H1 (cell line): ENCODE measurements around the gene GLT8D1. TPM values are rescaled to one million over a fixed set of nuclear protein-coding genes. Genes with fewer than 3 reads are reported as not detected.
A peak's percentile ranks its signal among the peaks of the same experiment; 100 is the strongest.

ENCODE experiments used
- CTCF ChIA-PET: fragments of 300-600 bp; sonication (Branson Sonifier 250); formaldehyde crosslinking; loops from one replicate; lab custom pipeline; 2021; ENCODE audit not compliant: partially characterized antibody; lab: Charles Lee
- POLR2A ChIA-PET: fragments of 300-600 bp; sonication (Branson Sonifier 250); formaldehyde crosslinking; loops from one replicate; lab custom pipeline; 2021; ENCODE audit warnings: inconsistent platforms; ENCODE audit not compliant: partially characterized antibody; lab: Charles Lee
- DNase-seq, 2 experiments: peaks; one replicate each; pipeline versions ENCODE4 v3.0.0 to v3.0.0-alpha.2; 2010 to 2022; ENCODE audit warnings: low spot score in 2 of 2, low read depth in 1 of 2, mixed read lengths in 1 of 2
- FAIRE-seq: peaks from 2 replicates; lab custom pipeline; 2011; peaks lifted over from hg19 to GRCh38; lab: Jason Lieb, UNC
- H2AFZ ChIP-seq: 2 replicates; pipeline ENCODE4 v1.8.1; 2012; ENCODE audit warnings: low read length, inconsistent platforms
- H2AK5ac ChIP-seq: 2 replicates; pipeline ENCODE4 v1.6.1; 2013; ENCODE audit warnings: low read depth, low read length
- H2BK120ac ChIP-seq: replicated peaks from 2 replicates; pipeline ENCODE3; 2013; ENCODE audit warnings: low read depth, low read length, inconsistent platforms
- H2BK12ac ChIP-seq: 2 replicates; pipeline ENCODE4 v1.6.1; 2013; ENCODE audit warnings: low read depth, low read length
- H2BK15ac ChIP-seq: 2 replicates; pipeline ENCODE4 v1.6.1; 2013; ENCODE audit warnings: low read length
- H2BK20ac ChIP-seq: 2 replicates; pipeline ENCODE4 v1.6.1; 2013; ENCODE audit warnings: low read length
- H2BK5ac ChIP-seq: 2 replicates; pipeline ENCODE4 v1.6.1; 2013; ENCODE audit warnings: low read depth, low read length
- H3K14ac ChIP-seq: 2 replicates; pipeline ENCODE4 v1.6.1; 2013; ENCODE audit warnings: inconsistent platforms; ENCODE audit not compliant: insufficient read length
- H3K18ac ChIP-seq: 2 replicates; pipeline ENCODE4 v1.6.1; 2013; ENCODE audit warnings: low read length; ENCODE audit errors: extremely low read depth
- H3K23ac ChIP-seq: 2 replicates; pipeline ENCODE4 v1.6.1; 2013; ENCODE audit warnings: inconsistent platforms; ENCODE audit not compliant: insufficient read length
- H3K23me2 ChIP-seq: 2 replicates; pipeline ENCODE4 v1.6.1; 2013; ENCODE audit warnings: low read depth, low read length
- H3K27ac ChIP-seq: 2 replicates; pipeline ENCODE4 v1.6.1; 2011; ENCODE audit warnings: low read depth, low read length, inconsistent platforms
- H3K27me3 ChIP-seq, 4 experiments: replicated peaks in 1 of 4; 1 replicate in 1 of 4; 2 replicates in 3 of 4; pipeline versions ENCODE4 v1.6.1 to v1.8.1; 2011 to 2013; ENCODE audit warnings: low read length in 3 of 4, mild to moderate bottlenecking in 3 of 4, inconsistent platforms in 2 of 4, mixed read lengths in 2 of 4, moderate library complexity in 1 of 4; ENCODE audit not compliant: control insufficient read depth in 3 of 4, insufficient read depth in 3 of 4; ENCODE audit errors: extremely low read depth in 1 of 4
- H3K36me3 ChIP-seq, 4 experiments: 2 replicates each; pipeline versions ENCODE4 v1.6.1 to v1.8.1; 2011 to 2013; ENCODE audit warnings: mild to moderate bottlenecking in 4 of 4, low read length in 3 of 4, moderate library complexity in 2 of 4, control low read depth in 1 of 4, inconsistent platforms in 1 of 4; ENCODE audit not compliant: insufficient read depth in 4 of 4, control insufficient read depth in 2 of 4
- H3K4ac ChIP-seq: replicated peaks from 2 replicates; pipeline ENCODE3; 2013; ENCODE audit warnings: low read length, low read depth, mixed read lengths, inconsistent platforms; ENCODE audit not compliant: insufficient read length
- H3K4me1 ChIP-seq, 4 experiments: replicated peaks in 1 of 4; 1 replicate in 1 of 4; 2 replicates in 3 of 4; pipeline versions ENCODE4 v1.6.1 to v1.8.1; 2011 to 2013; ENCODE audit warnings: low read length in 3 of 4, inconsistent platforms in 2 of 4, mixed read lengths in 1 of 4; ENCODE audit not compliant: insufficient read depth in 4 of 4, control insufficient read depth in 3 of 4
- H3K4me2 ChIP-seq, 2 experiments: 2 replicates each; pipeline versions ENCODE4 v1.6.1 to v1.8.1; 2011 to 2013; ENCODE audit warnings: low read depth in 2 of 2, low read length in 2 of 2, control low read depth in 1 of 2, inconsistent platforms in 1 of 2, mild to moderate bottlenecking in 1 of 2; ENCODE audit not compliant: insufficient read depth in 1 of 2
- H3K4me3 ChIP-seq, 4 experiments: fragments of 200-600, 300-600 bp in 1 of 4; sonication (generic), shearing (Covaris generic), sonication (Bioruptor Twin) in 1 of 4; 2 replicates each; pipeline versions ENCODE4 v1.5.1 to v1.8.1; 2011 to 2016; ENCODE audit warnings: low read length in 4 of 4, low read depth in 3 of 4, control low read depth in 2 of 4, inconsistent platforms in 2 of 4, mild to moderate bottlenecking in 2 of 4, mixed read lengths in 1 of 4, moderate library complexity in 1 of 4; ENCODE audit not compliant: insufficient read depth in 2 of 4; ENCODE audit errors: extremely low read depth in 1 of 4
- H3K56ac ChIP-seq: replicated peaks from 2 replicates; pipeline ENCODE3; 2013; ENCODE audit warnings: low read depth, mild to moderate bottlenecking, mixed read lengths, low read length, inconsistent platforms; ENCODE audit not compliant: insufficient read length
- H3K79me1 ChIP-seq: 2 replicates; pipeline ENCODE4 v1.6.1; 2013; ENCODE audit warnings: low read depth, low read length, control low read depth
- H3K79me2 ChIP-seq, 2 experiments: 2 replicates each; pipeline versions ENCODE4 v1.6.1 to v1.8.1; 2012 to 2013; ENCODE audit warnings: low read length in 2 of 2, mild to moderate bottlenecking in 2 of 2, inconsistent platforms in 1 of 2; ENCODE audit not compliant: insufficient read depth in 2 of 2, control insufficient read depth in 1 of 2
- H3K9ac ChIP-seq, 4 experiments: replicated peaks in 1 of 4; 1 replicate in 1 of 4; 2 replicates in 3 of 4; pipeline versions ENCODE4 v1.6.1 to v1.8.1; 2011 to 2013; ENCODE audit warnings: low read depth in 3 of 4, low read length in 3 of 4, control low read depth in 2 of 4, mild to moderate bottlenecking in 2 of 4, moderate library complexity in 2 of 4, inconsistent platforms in 1 of 4; ENCODE audit errors: extremely low read depth in 1 of 4
- H3K9me3 ChIP-seq, 2 experiments: 2 replicates each; pipeline versions ENCODE4 v1.6.1 to v1.8.1; 2012 to 2013; ENCODE audit warnings: mild to moderate bottlenecking in 2 of 2, moderate library complexity in 2 of 2, control low read depth in 1 of 2, inconsistent platforms in 1 of 2, low read depth in 1 of 2, low read length in 1 of 2, mixed read lengths in 1 of 2; ENCODE audit not compliant: insufficient read depth in 2 of 2
- H4K20me1 ChIP-seq, 2 experiments: replicated peaks in 1 of 2; 2 replicates each; pipeline versions ENCODE3 to v1.8.1; 2011 to 2013; ENCODE audit warnings: inconsistent platforms in 2 of 2, low read length in 2 of 2, mild to moderate bottlenecking in 1 of 2; ENCODE audit not compliant: insufficient read depth in 2 of 2, control insufficient read depth in 1 of 2
- H4K5ac ChIP-seq: 2 replicates; pipeline ENCODE4 v1.6.1; 2013; ENCODE audit warnings: low read length, low read depth, mixed read lengths, inconsistent platforms; ENCODE audit not compliant: insufficient read length
- H4K8ac ChIP-seq: 2 replicates; pipeline ENCODE4 v1.8.0; 2013; ENCODE audit warnings: mild to moderate bottlenecking, moderate library complexity, low read length, inconsistent platforms; ENCODE audit not compliant: insufficient read depth; ENCODE audit errors: extremely low read depth
- H4K91ac ChIP-seq: replicated peaks from 2 replicates; pipeline ENCODE3; 2013; ENCODE audit warnings: low read length, mixed read lengths, inconsistent platforms; ENCODE audit not compliant: insufficient read length
- CBX5 ChIP-seq: fragments of 300-800, 300-1000 bp; sonication (generic); IDR thresholded peaks from 2 replicates; pipeline ENCODE4 v1.7.1; 2016; ENCODE audit warnings: antibody characterized with exemption, low read length, low read depth
- CTBP2 ChIP-seq: IDR thresholded peaks from 2 replicates; pipeline ENCODE4 v1.7.0; 2011; ENCODE audit warnings: borderline replicate concordance, mild to moderate bottlenecking, moderate library complexity, mixed read lengths, low read length; ENCODE audit not compliant: insufficient read depth, insufficient read length
- EGR1 ChIP-seq: IDR thresholded peaks from 2 replicates; pipeline ENCODE4 v1.6.1; 2011; ENCODE audit warnings: low read depth, low read length, borderline replicate concordance
- JUND ChIP-seq: IDR thresholded peaks from 2 replicates; pipeline ENCODE4 v1.6.1; 2011; ENCODE audit warnings: mild to moderate bottlenecking, improper control_type of control experiment, low read length
- MAX ChIP-seq: IDR thresholded peaks from 2 replicates; pipeline ENCODE4 v1.6.1; 2012; ENCODE audit warnings: inconsistent platforms
- NANOG ChIP-seq: IDR thresholded peaks from 2 replicates; pipeline ENCODE4 v1.6.1; 2011; ENCODE audit warnings: low read length, low read depth, mild to moderate bottlenecking, inconsistent platforms; ENCODE audit not compliant: insufficient read depth, poor library complexity, severe bottlenecking
- SAP30 ChIP-seq: fragments of 300-600 bp; sonication (generic); IDR thresholded peaks from 2 replicates; pipeline ENCODE4 v1.7.1; 2012; ENCODE audit warnings: low read length, moderate library complexity, mild to moderate bottlenecking, inconsistent platforms; ENCODE audit not compliant: insufficient read depth, insufficient replicate concordance
- SIN3A ChIP-seq, 2 experiments: IDR thresholded peaks in 1 of 2; conservative IDR thresholded peaks in 1 of 2; 2 replicates each; pipeline ENCODE4 v1.6.1; 2011 to 2012; ENCODE audit warnings: low read length in 2 of 2, improper control_type of control experiment in 1 of 2, low read depth in 1 of 2, mild to moderate bottlenecking in 1 of 2
- TCF12 ChIP-seq: IDR thresholded peaks from 2 replicates; pipeline ENCODE4 v1.6.1; 2011; ENCODE audit warnings: low read depth, mild to moderate bottlenecking, low read length
- YY1 ChIP-seq: IDR thresholded peaks from 2 replicates; pipeline ENCODE4 v1.6.1; 2011; ENCODE audit warnings: low read depth, mild to moderate bottlenecking, low read length
- WGBS, 2 experiments: shearing (Covaris generic) in 1 of 2; methylation state at CpG; one replicate each; pipeline versions ENCODE4 v1.1.6 to v1.1.7; 2013 to 2015; ENCODE audit warnings: low lambda C conversion rate in 2 of 2, mixed read lengths in 2 of 2, inconsistent platforms in 1 of 2, low coverage in 1 of 2, missing lambda C conversion rate in 1 of 2; ENCODE audit not compliant: insufficient replicate concordance in 2 of 2, insufficient coverage in 1 of 2, insufficient read length in 1 of 2; ENCODE audit errors: extremely low coverage in 1 of 2, missing lambda C conversion rate in 1 of 2; 5-methylcytosine and 5-hydroxymethylcytosine counted together
- polyA plus RNA-seq, 7 experiments: library from polyadenylated mRNA; depleted of rRNA in 3 of 7; stranded (reverse) in 5 of 7; unstranded in 2 of 7; fragments of >200 nt in 5 of 7; fragments of 200-250 nt in 2 of 7; gene quantifications; 1 replicate in 5 of 7; 2 replicates in 1 of 7; 4 replicates in 1 of 7; pipeline versions ENCODE4 v1.2.1 to v1.2.3, GENCODE V29; 2011 to 2013; ENCODE audit warnings: missing spikeins in 2 of 7, mixed read lengths in 2 of 7
- total RNA-seq: library from RNA; stranded (reverse); fragmentation: NEBNext Ultra II Directional; extraction: Animal tissue kit (Norgen Biotek cat#: 25700); gene quantifications from 2 replicates; pipeline ENCODE4 v1.2.1, GENCODE V29; 2021
- TF ChIP-seq, protein P1 (sequence below): IDR thresholded peaks from 2 replicates; pipeline ENCODE4 v1.6.1; 2012; ENCODE audit warnings: inconsistent platforms

The GLT8D1 gene
- total and polyA plus RNA-seq, 2 of the 8 experiments (the other 6 are each of a cell fraction or from before 2014, with no cell fraction given) = 29.0 to 33.6 TPM

GRCh38 chr3:52685285-52685708, 20.3 kb downstream of the GLT8D1 start:
- no peak for DNase-seq
- FAIRE-seq = no peak
- Histone ChIP-seq H3K23ac (no peak overlapping the region), H2BK20ac (no peak overlapping the region), H3K9me3 (no peaks in the 10 kb centered on the region), H3K4me1 (peaks cover 0 to 2% (median under 1%) of the 10 kb centered on the region in 4 experiments; a peak in 3 of 7 replicates), H3K4me2 (peak overlapping the region; percentile 45 to 60), H3K23me2 (no peaks in the 10 kb centered on the region), H3K36me3 (peaks cover 30 to 40% (median 32%) of the 10 kb centered on the region in 4 experiments), H3K9ac (peak overlapping the region; percentile 76 to 99 (median 94)), H2AK5ac (no peak overlapping the region), H2BK12ac (no peak overlapping the region), H2AFZ (0 out of 2 replicates have a peak overlapping the region, but pooled peaks have one; percentile 25), H4K5ac (no peak overlapping the region), H4K20me1 (peaks cover 0 to 1% of the 10 kb centered on the region in 2 experiments), H4K8ac (peak overlapping the region; percentile 98), H2BK15ac (no peak overlapping the region), H3K18ac (no peak overlapping the region), H2BK120ac (no peak overlapping the region), H4K91ac (no peak overlapping the region), H3K4ac (no peak overlapping the region), H3K56ac (peak overlapping the region; percentile 50), H3K79me1 (peaks cover 5% of the 10 kb centered on the region; the same call in 1 of the 2 replicates), H3K79me2 (peaks cover 9 to 78% of the 10 kb centered on the region in 2 experiments), H3K27ac (peak overlapping the region; percentile 92; the same call in 1 of the 2 replicates), H2BK5ac (no peak overlapping the region), H3K27me3 (no peaks in the 10 kb centered on the region), H3K14ac (no peak overlapping the region), H3K4me3 (peak overlapping the region; percentile 75 to 99 (median 94))
- ChIA-PET POLR2A (interaction anchor here (0.8 to 16.2 kb wide), 10 partner anchors 8 to 346 kb away, joined by 3 to 347 read pairs (median 6); partner anchors contain the start of genes GLT8D1 and SPCS1), CTCF (interaction anchor here (1.0 kb wide), 1 partner anchor 20 kb away, joined by 3 read pairs; no protein-coding TSS in a partner anchor)
- 0% methylated on average over 29 of the region's 41 CpGs; no CpG with 5 or more reads in 1 of the 2 experiments for WGBS, 2 experiments
- TF ChIP-seq TCF12 (0 out of 2 replicates have a peak, but pooled peaks have one; percentile 55), JUND (no peak), YY1 (0 out of 2 replicates have a peak, but pooled peaks have one; percentile 8), SIN3A (conservative IDR thresholded peaks at IDR 0.05 in 1 of 2, IDR thresholded peaks at IDR 0.05 in 1 of 2; ENCODE audit: low read depth in 1 of 2, low read length in 2 of 2) (peak; percentile 97), SAP30 (peak; percentile 82), CTBP2 (peak; percentile 76), NANOG (no peak), CBX5 (no peak), EGR1 (no peak), MAX (peak; percentile 69)
- TF ChIP-seq, protein P1, sequence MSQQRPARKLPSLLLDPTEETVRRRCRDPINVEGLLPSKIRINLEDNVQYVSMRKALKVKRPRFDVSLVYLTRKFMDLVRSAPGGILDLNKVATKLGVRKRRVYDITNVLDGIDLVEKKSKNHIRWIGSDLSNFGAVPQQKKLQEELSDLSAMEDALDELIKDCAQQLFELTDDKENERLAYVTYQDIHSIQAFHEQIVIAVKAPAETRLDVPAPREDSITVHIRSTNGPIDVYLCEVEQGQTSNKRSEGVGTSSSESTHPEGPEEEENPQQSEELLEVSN = peak; percentile 78
